Activated CD4-positive, alpha-beta T cell treated with anti-CD3 and anti-CD28 coated beads, Interleukin-2, amount 50 U/mL, for 4 hours (primary cell): Measurements from ENCODE around the gene RELA.

ENCODE experiments used
- DNase-seq, 2 experiments: peaks; one replicate each; pipeline ENCODE4 v3.0.0-alpha.2; 2020

RELA gene

GRCh38 chr11:65611758-65612603 is 50.7 kb downstream of the RELA start:
- DNase-seq, result no peak

GRCh38 chr11:65611028-65611757 is 51.5 kb downstream of the RELA start:
- no peak for DNase-seq

GRCh38 chr11:65610404-65610803 is 52.3 kb downstream of the RELA start:
- no peak for DNase-seq

GRCh38 chr11:65609665-65610064 is 53.1 kb downstream of the RELA start:
- no peak for DNase-seq

GRCh38 chr11:65609229-65609628 is 53.5 kb downstream of the RELA start:
- DNase-seq, result no peak

GRCh38 chr11:65607614-65608426 is 54.9 kb downstream of the RELA start:
- no peak for DNase-seq

GRCh38 chr11:65606876-65607613 is 55.7 kb downstream of the RELA start:
- no peak for DNase-seq

GRCh38 chr11:65604258-65604657 is 58.5 kb downstream of the RELA start:
- DNase-seq, result no peak
